Prostate gland (tissue), 2 donors: Measurements from ENCODE around the gene CD63.

Experiments
- POLR2A ChIP-seq: fragments of 450-650 bp; IDR thresholded peaks from one replicate; pipeline ENCODE4 v1.6.1; 2016; ENCODE audit warnings: antibody characterized with exemption, mild to moderate bottlenecking
- POLR2AphosphoS5 ChIP-seq: sonication (generic); formaldehyde crosslinking; IDR thresholded peaks from one replicate; pipeline ENCODE4 v1.6.1; 2017; ENCODE audit warnings: antibody characterized with exemption
- TF ChIP-seq, protein P1 (sequence below), 4 experiments: fragments of 200-600 bp in 2 of 4; fragments of 450-650 bp in 2 of 4; sonication (generic) in 2 of 4; IDR thresholded peaks; 1 replicate in 3 of 4; 2 replicates in 1 of 4; pipeline ENCODE4 v1.5.1; 2016 to 2019; ENCODE audit warnings: antibody characterized with exemption in 4 of 4, mild to moderate bottlenecking in 2 of 4, moderate library complexity in 2 of 4

DNA sequence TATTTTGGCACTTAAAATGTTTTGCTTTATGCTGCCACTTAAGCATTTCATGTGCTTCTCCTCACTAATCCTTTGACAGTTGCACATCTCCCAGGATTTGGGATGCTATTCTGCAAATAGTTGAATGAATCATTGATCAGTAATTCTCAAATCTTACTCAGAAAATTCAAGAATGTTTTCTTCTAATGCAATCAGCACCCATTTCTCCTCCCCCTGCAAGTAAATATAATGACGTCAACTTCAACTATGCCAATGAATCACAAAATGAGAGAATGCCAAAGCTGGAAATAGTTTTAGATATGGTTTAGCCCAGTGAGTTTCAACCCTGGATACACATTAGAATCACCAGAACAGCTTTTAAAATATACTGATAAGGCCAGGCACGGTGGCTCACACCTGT is 15.1 kb downstream of the CD63 start:
- TF ChIP-seq POLR2AphosphoS5 = no peak
- no peak for TF ChIP-seq POLR2A
- TF ChIP-seq, protein P1, sequence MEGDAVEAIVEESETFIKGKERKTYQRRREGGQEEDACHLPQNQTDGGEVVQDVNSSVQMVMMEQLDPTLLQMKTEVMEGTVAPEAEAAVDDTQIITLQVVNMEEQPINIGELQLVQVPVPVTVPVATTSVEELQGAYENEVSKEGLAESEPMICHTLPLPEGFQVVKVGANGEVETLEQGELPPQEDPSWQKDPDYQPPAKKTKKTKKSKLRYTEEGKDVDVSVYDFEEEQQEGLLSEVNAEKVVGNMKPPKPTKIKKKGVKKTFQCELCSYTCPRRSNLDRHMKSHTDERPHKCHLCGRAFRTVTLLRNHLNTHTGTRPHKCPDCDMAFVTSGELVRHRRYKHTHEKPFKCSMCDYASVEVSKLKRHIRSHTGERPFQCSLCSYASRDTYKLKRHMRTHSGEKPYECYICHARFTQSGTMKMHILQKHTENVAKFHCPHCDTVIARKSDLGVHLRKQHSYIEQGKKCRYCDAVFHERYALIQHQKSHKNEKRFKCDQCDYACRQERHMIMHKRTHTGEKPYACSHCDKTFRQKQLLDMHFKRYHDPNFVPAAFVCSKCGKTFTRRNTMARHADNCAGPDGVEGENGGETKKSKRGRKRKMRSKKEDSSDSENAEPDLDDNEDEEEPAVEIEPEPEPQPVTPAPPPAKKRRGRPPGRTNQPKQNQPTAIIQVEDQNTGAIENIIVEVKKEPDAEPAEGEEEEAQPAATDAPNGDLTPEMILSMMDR (IDR thresholded peaks at IDR 0.05) = no peak
